Endothelial cell of umbilical vein (primary cell): ENCODE results near the gene SLC49A3.

Experiments used
- EZH2 ChIP-seq: IDR thresholded peaks from 2 replicates; pipeline ENCODE4 v1.6.1; 2012; ENCODE audit warnings: borderline replicate concordance, low read depth, mild to moderate bottlenecking, moderate library complexity, low read length, inconsistent platforms; ENCODE audit not compliant: severe bottlenecking
- FOS ChIP-seq: IDR thresholded peaks from 2 replicates; pipeline ENCODE4 v1.6.1; 2011; ENCODE audit warnings: mild to moderate bottlenecking, low read length, moderate library complexity, borderline replicate concordance; ENCODE audit not compliant: insufficient read depth
- JUN ChIP-seq: IDR thresholded peaks from 2 replicates; pipeline ENCODE4 v1.6.1; 2011; ENCODE audit warnings: borderline replicate concordance, low read depth; ENCODE audit not compliant: insufficient read length, insufficient read depth
- TF ChIP-seq, protein P1 (sequence below), 2 donors: IDR thresholded peaks; 1 replicate in 1 of 2; 2 replicates in 1 of 2; pipeline ENCODE4 v1.5.1; 2011; ENCODE audit warnings: low read length in 2 of 2, mild to moderate bottlenecking in 2 of 2, moderate library complexity in 2 of 2, control low read depth in 1 of 2, inconsistent platforms in 1 of 2, low read depth in 1 of 2; ENCODE audit not compliant: insufficient read depth in 1 of 2; ENCODE audit errors: extremely low read depth in 1 of 2

DNA sequence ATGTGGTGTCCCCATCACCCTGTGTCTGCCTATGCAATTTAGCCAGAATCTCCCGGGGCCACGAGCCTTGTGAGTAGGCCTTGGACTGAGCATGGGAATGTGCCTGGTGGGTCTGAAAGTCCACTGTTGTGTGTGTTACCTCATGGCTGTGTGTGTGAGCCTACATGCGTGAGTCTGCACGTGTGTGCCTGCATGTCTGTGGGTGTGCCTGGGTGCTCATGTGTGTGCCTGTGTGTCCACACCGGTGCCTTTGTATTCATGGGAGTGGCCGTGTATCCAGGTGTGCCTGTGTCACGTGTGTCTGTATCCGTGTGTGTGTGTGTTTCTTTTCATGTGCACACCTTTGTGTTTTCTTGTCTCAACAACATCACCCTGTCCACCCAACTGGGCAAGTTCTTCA, 29.1 kb downstream of the SLC49A3 start:
- TF ChIP-seq, protein P1, sequence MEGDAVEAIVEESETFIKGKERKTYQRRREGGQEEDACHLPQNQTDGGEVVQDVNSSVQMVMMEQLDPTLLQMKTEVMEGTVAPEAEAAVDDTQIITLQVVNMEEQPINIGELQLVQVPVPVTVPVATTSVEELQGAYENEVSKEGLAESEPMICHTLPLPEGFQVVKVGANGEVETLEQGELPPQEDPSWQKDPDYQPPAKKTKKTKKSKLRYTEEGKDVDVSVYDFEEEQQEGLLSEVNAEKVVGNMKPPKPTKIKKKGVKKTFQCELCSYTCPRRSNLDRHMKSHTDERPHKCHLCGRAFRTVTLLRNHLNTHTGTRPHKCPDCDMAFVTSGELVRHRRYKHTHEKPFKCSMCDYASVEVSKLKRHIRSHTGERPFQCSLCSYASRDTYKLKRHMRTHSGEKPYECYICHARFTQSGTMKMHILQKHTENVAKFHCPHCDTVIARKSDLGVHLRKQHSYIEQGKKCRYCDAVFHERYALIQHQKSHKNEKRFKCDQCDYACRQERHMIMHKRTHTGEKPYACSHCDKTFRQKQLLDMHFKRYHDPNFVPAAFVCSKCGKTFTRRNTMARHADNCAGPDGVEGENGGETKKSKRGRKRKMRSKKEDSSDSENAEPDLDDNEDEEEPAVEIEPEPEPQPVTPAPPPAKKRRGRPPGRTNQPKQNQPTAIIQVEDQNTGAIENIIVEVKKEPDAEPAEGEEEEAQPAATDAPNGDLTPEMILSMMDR (IDR thresholded peaks at IDR 0.05; ENCODE audit: extremely low read depth in 1 of 2, insufficient read depth in 1 of 2, low read depth in 1 of 2, low read length in 2 of 2): no peak
- TF ChIP-seq JUN (no peak), FOS (no peak), EZH2 (no peak)
